ENCODE results near the gene R3HDM2.

- no peak for TF ChIP-seq MAX (IDR thresholded peaks at IDR 0.05; ENCODE audit: low read depth, low read length)
- TF ChIP-seq CTCF (IDR thresholded peaks at IDR 0.05; ENCODE audit: low read depth, low read length) = no peak
- TF ChIP-seq POLR2A (IDR thresholded peaks at IDR 0.05; ENCODE audit: extremely low read depth, insufficient read length) = no peak
These were observed 35.7 kb downstream of the R3HDM2 start for GRCh38 chr12:57395121-57395520.
